ENCODE measurements around the gene CCR6. TPM values are rescaled to one million over a fixed set of nuclear protein-coding genes. Genes with fewer than 3 reads are reported as not detected.

The CCR6 gene
- total RNA-seq, 6 experiments from 2014 or later, result 0.06 to 0.58 (median 0.12) TPM; not detected in 3

DNA sequence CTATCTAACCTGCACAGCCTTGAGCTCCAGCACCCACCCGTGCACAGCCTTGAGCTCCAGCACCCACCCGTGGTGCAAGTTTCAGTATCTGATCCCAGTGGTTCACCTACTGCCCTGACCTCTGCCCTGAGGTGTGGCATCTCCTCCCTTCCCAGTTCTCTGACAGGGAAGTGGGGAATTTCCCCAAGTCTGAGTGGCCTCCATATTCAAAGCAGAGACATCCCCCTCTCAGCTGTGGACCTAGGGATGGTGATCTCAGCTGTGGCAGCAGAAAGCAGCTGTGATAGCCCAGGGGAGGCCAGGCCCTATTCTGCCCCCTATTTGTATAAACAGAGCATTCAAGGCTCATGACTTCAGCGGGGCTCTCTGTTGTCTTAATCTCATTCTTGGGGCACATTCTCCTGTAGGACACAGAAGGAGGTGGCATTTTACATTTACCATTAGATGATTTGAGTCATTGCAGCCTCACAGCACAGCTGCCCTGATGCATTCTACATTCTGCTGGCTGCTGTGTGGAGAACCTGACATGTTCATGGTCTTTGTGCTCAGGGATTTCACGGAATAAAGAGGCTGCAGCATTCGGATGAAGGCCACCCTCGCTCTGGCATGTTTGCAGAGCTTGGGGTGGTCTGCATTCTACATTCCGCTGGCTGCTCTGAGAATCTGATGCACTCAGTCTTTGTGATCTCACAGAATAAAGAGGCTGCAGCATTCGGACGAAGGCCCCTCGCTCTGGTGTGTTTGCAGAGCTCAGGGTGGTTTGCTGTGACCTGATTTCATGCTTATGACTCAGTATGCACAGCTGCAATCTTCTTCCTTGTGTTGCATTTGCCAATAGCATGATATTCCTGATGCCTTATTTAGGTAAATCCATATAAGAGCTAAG, 17.9 kb downstream of the CCR6 start:
- no peaks in the 10 kb centered on the region for H3K9me3 ChIP-seq
- DNase-seq, result no peak
- TF ChIP-seq, protein P1, sequence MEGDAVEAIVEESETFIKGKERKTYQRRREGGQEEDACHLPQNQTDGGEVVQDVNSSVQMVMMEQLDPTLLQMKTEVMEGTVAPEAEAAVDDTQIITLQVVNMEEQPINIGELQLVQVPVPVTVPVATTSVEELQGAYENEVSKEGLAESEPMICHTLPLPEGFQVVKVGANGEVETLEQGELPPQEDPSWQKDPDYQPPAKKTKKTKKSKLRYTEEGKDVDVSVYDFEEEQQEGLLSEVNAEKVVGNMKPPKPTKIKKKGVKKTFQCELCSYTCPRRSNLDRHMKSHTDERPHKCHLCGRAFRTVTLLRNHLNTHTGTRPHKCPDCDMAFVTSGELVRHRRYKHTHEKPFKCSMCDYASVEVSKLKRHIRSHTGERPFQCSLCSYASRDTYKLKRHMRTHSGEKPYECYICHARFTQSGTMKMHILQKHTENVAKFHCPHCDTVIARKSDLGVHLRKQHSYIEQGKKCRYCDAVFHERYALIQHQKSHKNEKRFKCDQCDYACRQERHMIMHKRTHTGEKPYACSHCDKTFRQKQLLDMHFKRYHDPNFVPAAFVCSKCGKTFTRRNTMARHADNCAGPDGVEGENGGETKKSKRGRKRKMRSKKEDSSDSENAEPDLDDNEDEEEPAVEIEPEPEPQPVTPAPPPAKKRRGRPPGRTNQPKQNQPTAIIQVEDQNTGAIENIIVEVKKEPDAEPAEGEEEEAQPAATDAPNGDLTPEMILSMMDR (IDR thresholded peaks at IDR 0.05), result no peak
- no peak for TF ChIP-seq POLR2A (IDR thresholded peaks at IDR 0.05)
- H3K27me3 ChIP-seq, result no peaks in the 10 kb centered on the region
- H3K27ac ChIP-seq, result no peak overlapping the region
- H3K4me1 ChIP-seq, result peaks cover 0 to 4% (median 0%) of the 10 kb centered on the region in 4 donors
- no peak for ATAC-seq
- intact Hi-C loops (cut with DNase I), result loop anchor here (10.0 kb wide), 2 partner anchors 356 to 366 kb away; no protein-coding TSS in a partner anchor
- 74% methylated on average over 6 of the region's 10 CpGs for WGBS (ENCODE audit: insufficient coverage, low coverage, low lambda C conversion rate, missing lambda C conversion rate)
- no peaks in the 10 kb centered on the region for H3K36me3 ChIP-seq
- H3K4me3 ChIP-seq, result no peak overlapping the region

DNA sequence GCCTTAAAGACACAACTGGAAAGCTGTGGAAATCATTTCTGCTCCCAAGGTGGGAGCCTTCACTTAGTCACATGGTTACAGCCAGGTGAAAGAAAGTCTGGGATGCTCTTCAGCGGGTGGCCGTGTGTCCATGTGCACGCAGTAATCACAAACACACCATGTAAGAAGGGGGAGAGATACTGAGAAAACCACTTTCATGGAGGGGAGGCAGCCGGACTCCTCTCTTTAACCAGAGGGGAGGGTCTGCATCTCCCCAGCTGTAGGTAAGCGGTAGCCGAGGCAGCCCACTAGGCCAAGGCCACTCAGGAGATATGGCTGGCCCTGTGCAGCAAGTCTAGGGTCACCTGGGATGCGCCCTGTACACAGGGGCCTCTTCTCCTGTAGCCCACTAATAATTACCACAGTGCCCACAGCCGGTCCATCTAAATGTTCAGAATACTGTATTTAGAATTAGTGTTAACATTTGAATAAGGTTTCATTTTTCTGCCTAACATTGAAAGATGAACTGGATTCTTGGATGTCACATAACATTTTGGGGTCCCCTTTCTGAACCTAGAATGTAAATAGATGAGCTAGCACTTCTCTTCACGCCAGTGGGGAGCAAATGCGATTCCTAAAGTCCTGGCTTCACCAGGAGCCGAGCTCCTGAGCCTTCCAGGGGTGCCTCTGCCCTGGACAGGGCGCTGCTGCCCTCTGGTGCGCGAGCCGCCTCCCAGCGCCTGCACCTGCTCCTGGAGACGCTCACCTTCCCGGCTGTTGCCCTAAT, 19.0 kb downstream of the CCR6 start:
- no peaks in the 10 kb centered on the region for H3K36me3 ChIP-seq
- no peaks in the 10 kb centered on the region for H3K9me3 ChIP-seq
- TF ChIP-seq POLR2A (IDR thresholded peaks at IDR 0.05), result no peak
- TF ChIP-seq, protein P1 (IDR thresholded peaks at IDR 0.05), result peak; percentile 77 to 94 (median 90)
- peak; percentile 71 to 79 (median 75) for DNase-seq
- no peak overlapping the region for H3K4me3 ChIP-seq
- peaks cover 0 to 4% (median 0%) of the 10 kb centered on the region in 4 donors for H3K4me1 ChIP-seq
- intact Hi-C loops (cut with DNase I), result loop anchor here (10.0 kb wide), 2 partner anchors 357 to 367 kb away; no protein-coding TSS in a partner anchor
- H3K27ac ChIP-seq, result no peak overlapping the region
- no peaks in the 10 kb centered on the region for H3K27me3 ChIP-seq
- peak; percentile 96 to 99 (median 98) for ATAC-seq
- 10% methylated on average over 11 of the region's 18 CpGs for WGBS (ENCODE audit: insufficient coverage, low coverage, low lambda C conversion rate, missing lambda C conversion rate)

DNA sequence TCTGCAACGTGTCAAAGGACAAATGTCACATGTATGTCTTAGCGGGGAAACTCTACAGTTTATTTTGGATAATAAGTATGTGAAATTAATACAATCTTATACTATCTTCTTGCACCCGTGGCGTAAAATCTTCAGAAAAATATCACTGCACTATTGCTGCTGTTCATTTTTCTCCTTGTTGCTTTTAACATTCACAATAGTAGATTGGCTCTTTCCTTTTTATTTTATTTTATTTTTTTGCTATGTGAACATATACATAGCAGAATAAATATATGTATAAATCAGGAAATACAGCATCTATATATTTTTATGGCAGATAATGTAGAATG, 19.5 kb downstream of the CCR6 start:
- Histone ChIP-seq H3K4me1 (peaks cover 0 to 4% (median 0%) of the 10 kb centered on the region in 4 donors), H3K27me3 (no peaks in the 10 kb centered on the region), H3K9me3 (no peaks in the 10 kb centered on the region), H3K4me3 (no peak overlapping the region), H3K27ac (no peak overlapping the region), H3K36me3 (no peaks in the 10 kb centered on the region)
- intact Hi-C loops (cut with DNase I), result loop anchor here (10.0 kb wide), 2 partner anchors 358 to 368 kb away; no protein-coding TSS in a partner anchor
- DNase-seq, result no peak
- no peak for TF ChIP-seq POLR2A (IDR thresholded peaks at IDR 0.05)
- TF ChIP-seq, protein P1 (IDR thresholded peaks at IDR 0.05), result no peak
- 18% methylated on average over 4 of the region's 4 CpGs for WGBS (ENCODE audit: insufficient coverage, low coverage, low lambda C conversion rate, missing lambda C conversion rate)
- no peak for ATAC-seq

DNA sequence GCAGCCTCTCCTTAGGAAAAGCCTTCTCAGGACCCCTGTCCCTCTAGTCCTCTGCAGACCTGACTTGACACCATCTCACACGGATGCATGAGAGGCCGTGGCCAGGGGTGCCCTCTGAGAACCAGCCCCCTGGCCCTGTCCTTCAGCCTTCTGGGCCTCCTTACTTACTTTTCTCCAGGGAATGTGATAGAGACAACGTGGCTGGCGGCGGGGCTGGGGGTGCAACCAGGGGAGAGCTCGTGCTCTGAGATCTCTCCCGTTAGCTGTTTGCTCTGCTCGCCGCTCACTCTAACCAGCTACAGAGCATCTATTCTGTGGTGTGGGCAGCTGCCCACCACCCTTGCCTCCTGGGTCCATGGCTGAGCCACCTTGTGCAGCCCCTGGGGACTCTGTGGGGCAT, 20.1 kb downstream of the CCR6 start:
- Histone ChIP-seq H3K36me3 (no peaks in the 10 kb centered on the region), H3K27ac (no peak overlapping the region), H3K4me1 (peaks cover 0 to 4% (median 0%) of the 10 kb centered on the region in 4 donors), H3K4me3 (no peak overlapping the region), H3K9me3 (no peaks in the 10 kb centered on the region), H3K27me3 (no peaks in the 10 kb centered on the region)
- no peak for ATAC-seq
- WGBS (ENCODE audit: insufficient coverage, low coverage, low lambda C conversion rate, missing lambda C conversion rate), result 92% methylated on average over 6 of the region's 9 CpGs
- TF ChIP-seq, protein P1 (IDR thresholded peaks at IDR 0.05), result no peak
- no peak for TF ChIP-seq POLR2A (IDR thresholded peaks at IDR 0.05)
- no peak for DNase-seq
- intact Hi-C loops (cut with DNase I), result loop anchor here (10.0 kb wide), 2 partner anchors 358 to 368 kb away; no protein-coding TSS in a partner anchor
